ENCODE results near the gene CDC42EP4. TPM values are rescaled to one million over a fixed set of nuclear protein-coding genes. Genes with fewer than 3 reads are reported as not detected.

CDC42EP4 gene
- total and polyA plus RNA-seq, 10 of the 15 experiments (the other 5 are each of a cell fraction or from before 2014, with no cell fraction given), result 0.05 to 7.1 (median 2.7) TPM

- Histone ChIP-seq H3K27me3 (replicated peaks in 1 of 2; ENCODE audit: control insufficient read depth in 2 of 2, insufficient read depth in 2 of 2, low read length in 1 of 2) (no peaks in the 10 kb centered on the region), H3K9me3 (replicated peaks; ENCODE audit: control insufficient read depth, insufficient read depth, low read length) (no peaks in the 10 kb centered on the region), H2AFZ (ENCODE audit: control insufficient read depth, low read depth, low read length) (no peak overlapping the region), H3K4me1 (ENCODE audit: control insufficient read depth, insufficient read depth, low read length) (no peaks in the 10 kb centered on the region), H3K79me2 (ENCODE audit: control insufficient read depth, insufficient read depth, low read length) (no peaks in the 10 kb centered on the region), H3K36me3 (ENCODE audit: control insufficient read depth in 2 of 2, insufficient read depth in 2 of 2, low read length in 1 of 2) (no peaks in the 10 kb centered on the region), H3K4me2 (ENCODE audit: control insufficient read depth, insufficient read depth) (no peak overlapping the region), H3K9ac (ENCODE audit: control insufficient read depth, insufficient read depth, low read length) (no peak overlapping the region), H3K4me3 (no peak overlapping the region), H3K27ac (ENCODE audit: control insufficient read depth, insufficient read depth) (no peak overlapping the region), H4K20me1 (ENCODE audit: control insufficient read depth, insufficient read depth) (no peaks in the 10 kb centered on the region)
- no peak for FAIRE-seq
- ChIA-PET SMC1A (ENCODE audit: uncharacterized antibody, unreplicated experiment) (no interaction called here), CTCF (interaction anchor here (1.0 to 1.5 kb wide), 2 partner anchors 13 to 101 kb away, joined by 3 to 4 read pairs; no protein-coding TSS in a partner anchor), POLR2A (no interaction called here), RAD21 (ENCODE audit: unreplicated experiment) (interaction anchor here (1.5 kb wide), 1 partner anchor 13 kb away, joined by 3 read pairs; no protein-coding TSS in a partner anchor)
- DNase-seq (ENCODE audit: low read depth, low spot score), result no peak
- in situ Hi-C loops (cut with MboI) (no loop called here), intact Hi-C loops (cut with micrococcal nuclease; ENCODE audit: unreplicated experiment) (no loop called here)
- BruUV-seq (replicated peaks), result no TSS peak
- WGBS (ENCODE audit: insufficient coverage, insufficient replicate concordance, low lambda C conversion rate, missing lambda C conversion rate), result 51% methylated on average over 8 of the region's 8 CpGs
- ATAC-seq, result no peak
- TF ChIP-seq CEBPB (IDR thresholded peaks at IDR 0.05; ENCODE audit: borderline replicate concordance in 1 of 2, low read depth in 2 of 2, low read length in 2 of 2) (no peak), REST (IDR thresholded peaks at IDR 0.05; ENCODE audit: low read depth, low read length) (no peak), EZH2 (IDR thresholded peaks at IDR 0.05; ENCODE audit: borderline replicate concordance, control insufficient read depth, low read depth, low read length) (no peak), TARDBP (IDR thresholded peaks at IDR 0.05; ENCODE audit: borderline replicate concordance) (no peak), MYB (IDR thresholded peaks at IDR 0.05; ENCODE audit: borderline replicate concordance, low read depth, low read length) (no peak), STAT1 (conservative IDR thresholded peaks at IDR 0.05) (no peak), SMAD1 (IDR thresholded peaks at IDR 0.05; ENCODE audit: low read depth, partially characterized antibody) (no peak), RELA (IDR thresholded peaks at IDR 0.05; ENCODE audit: borderline replicate concordance, partially characterized antibody) (no peak), CTCF (IDR thresholded peaks at IDR 0.05 in 2 of 3, conservative IDR thresholded peaks at IDR 0.05 in 1 of 3; ENCODE audit: control insufficient read depth in 2 of 3, extremely low read depth in 1 of 3, insufficient read depth in 1 of 3, low read depth in 3 of 3, low read length in 3 of 3) (no peak), RELB (IDR thresholded peaks at IDR 0.05; ENCODE audit: low read depth) (no peak), NKRF (conservative IDR thresholded peaks at IDR 0.05) (no peak)
Observed at GRCh38 chr17:73356561-73357170, 44.9 kb upstream of the CDC42EP4 start.

Data from GM12878 (cell line).